Breast epithelium (tissue), 3 donors: ENCODE results near the gene PSME4.

Source experiments
- POLR2AphosphoS5 ChIP-seq, 3 donors: sonication (generic); formaldehyde crosslinking; IDR thresholded peaks; one replicate each; pipeline ENCODE4 v1.6.1; 2017; ENCODE audit warnings: antibody characterized with exemption in 3 of 3
- TF ChIP-seq, protein P1 (sequence below), 3 donors: fragments of 450-650 bp; IDR thresholded peaks; one replicate each; pipeline ENCODE4 v1.5.1; 2016 to 2017; ENCODE audit warnings: antibody characterized with exemption in 3 of 3, mild to moderate bottlenecking in 3 of 3, moderate library complexity in 3 of 3

DNA sequence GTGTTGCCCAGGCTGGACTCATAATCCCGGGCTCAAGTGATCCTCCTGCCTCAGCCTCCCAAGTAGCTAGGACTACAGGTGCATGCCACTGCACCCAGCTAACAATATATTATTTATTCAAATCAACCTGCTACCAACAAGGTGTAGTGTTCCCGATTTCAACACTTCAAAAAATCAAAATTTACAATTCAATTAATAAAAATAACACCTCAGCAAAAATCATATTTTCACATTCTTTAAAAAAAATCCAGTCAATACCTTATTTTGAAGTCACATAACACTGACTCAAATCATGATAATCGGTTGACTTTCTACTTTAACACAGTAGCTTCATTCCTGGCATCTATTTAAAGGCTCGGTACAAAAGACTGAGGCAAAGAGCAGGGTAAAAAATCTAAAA, 118.3 kb downstream of the PSME4 start:
- TF ChIP-seq POLR2AphosphoS5 (IDR thresholded peaks at IDR 0.05): no peak
- TF ChIP-seq, protein P1, sequence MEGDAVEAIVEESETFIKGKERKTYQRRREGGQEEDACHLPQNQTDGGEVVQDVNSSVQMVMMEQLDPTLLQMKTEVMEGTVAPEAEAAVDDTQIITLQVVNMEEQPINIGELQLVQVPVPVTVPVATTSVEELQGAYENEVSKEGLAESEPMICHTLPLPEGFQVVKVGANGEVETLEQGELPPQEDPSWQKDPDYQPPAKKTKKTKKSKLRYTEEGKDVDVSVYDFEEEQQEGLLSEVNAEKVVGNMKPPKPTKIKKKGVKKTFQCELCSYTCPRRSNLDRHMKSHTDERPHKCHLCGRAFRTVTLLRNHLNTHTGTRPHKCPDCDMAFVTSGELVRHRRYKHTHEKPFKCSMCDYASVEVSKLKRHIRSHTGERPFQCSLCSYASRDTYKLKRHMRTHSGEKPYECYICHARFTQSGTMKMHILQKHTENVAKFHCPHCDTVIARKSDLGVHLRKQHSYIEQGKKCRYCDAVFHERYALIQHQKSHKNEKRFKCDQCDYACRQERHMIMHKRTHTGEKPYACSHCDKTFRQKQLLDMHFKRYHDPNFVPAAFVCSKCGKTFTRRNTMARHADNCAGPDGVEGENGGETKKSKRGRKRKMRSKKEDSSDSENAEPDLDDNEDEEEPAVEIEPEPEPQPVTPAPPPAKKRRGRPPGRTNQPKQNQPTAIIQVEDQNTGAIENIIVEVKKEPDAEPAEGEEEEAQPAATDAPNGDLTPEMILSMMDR (IDR thresholded peaks at IDR 0.05): no peak
